Mucosa of descending colon (tissue), 3 donors: Measurements from ENCODE around the gene PDGFRB. TPM values are rescaled to one million over a fixed set of nuclear protein-coding genes. Genes with fewer than 3 reads are reported as not detected.

Source experiments
- ATAC-seq: fragments of 200-7000 bp; cut with Tn5 transposase; one replicate; pipeline ENCODE4 v1.9.1; 2020; ENCODE audit warnings: mild to moderate bottlenecking, moderate library complexity
- DNase-seq, 3 donors: peaks; one replicate each; pipeline ENCODE4 v3.0.0-alpha.2; 2020
- H3K36me3 ChIP-seq: fragments of 200-600 bp; one replicate; pipeline ENCODE4 v1.8.0; 2021; ENCODE audit warnings: low read depth, mild to moderate bottlenecking
- H3K4me1 ChIP-seq: fragments of 200-600 bp; one replicate; pipeline ENCODE4 v1.8.0; 2021; ENCODE audit warnings: low read depth, mild to moderate bottlenecking
- H3K4me3 ChIP-seq: fragments of 200-600 bp; one replicate; pipeline ENCODE4 v1.8.0; 2021; ENCODE audit warnings: mild to moderate bottlenecking
- H3K9me3 ChIP-seq: fragments of 200-600 bp; one replicate; pipeline ENCODE4 v1.8.0; 2021; ENCODE audit warnings: mild to moderate bottlenecking
- intact Hi-C, 2 donors: fragments of 100-400 bp; cut with DNase I in 1 of 2; cut with micrococcal nuclease in 1 of 2; formaldehyde crosslinking; loops; one replicate each; pipeline versions ENCODE4 v1.11.0 to v1.11.1; 2022; cut with DNase I, micrococcal nuclease
- total RNA-seq, 3 donors: library from RNA; stranded (reverse); fragmentation: NEBNext Ultra II Directional in 2 of 3; extraction: Animal tissue kit (Norgen Biotek cat#: 25700) in 2 of 3; gene quantifications; one replicate each; pipeline versions ENCODE4 v1.2.1 to v1.2.4, GENCODE V29; 2021 to 2023
- TF ChIP-seq, protein P1 (sequence below): fragments of 200-600 bp; IDR thresholded peaks from one replicate; pipeline ENCODE4 v1.8.0; 2022; ENCODE audit warnings: antibody characterized with exemption, mild to moderate bottlenecking
- donor health status: DM: no; HTN: no; CAD: no; lungs with moderate emphysema.
- donor health status: DM: no; HTN: no; CAD: no.
- donor health status: DM: no; HTN: yes; CAD: no.

The PDGFRB gene
- total RNA-seq, 3 donors from 2014 or later, result 13.9 to 61.5 (median 27.1) TPM

GRCh38 chr5:150172556-150172955 is 16.9 kb upstream of the PDGFRB start:
- peaks cover 66% of the 10 kb centered on the region for H3K4me1 ChIP-seq
- H3K4me3 ChIP-seq, result no peak overlapping the region
- no peaks in the 10 kb centered on the region for H3K36me3 ChIP-seq
- DNase-seq (no peak), ATAC-seq (no peak)
- TF ChIP-seq, protein P1, sequence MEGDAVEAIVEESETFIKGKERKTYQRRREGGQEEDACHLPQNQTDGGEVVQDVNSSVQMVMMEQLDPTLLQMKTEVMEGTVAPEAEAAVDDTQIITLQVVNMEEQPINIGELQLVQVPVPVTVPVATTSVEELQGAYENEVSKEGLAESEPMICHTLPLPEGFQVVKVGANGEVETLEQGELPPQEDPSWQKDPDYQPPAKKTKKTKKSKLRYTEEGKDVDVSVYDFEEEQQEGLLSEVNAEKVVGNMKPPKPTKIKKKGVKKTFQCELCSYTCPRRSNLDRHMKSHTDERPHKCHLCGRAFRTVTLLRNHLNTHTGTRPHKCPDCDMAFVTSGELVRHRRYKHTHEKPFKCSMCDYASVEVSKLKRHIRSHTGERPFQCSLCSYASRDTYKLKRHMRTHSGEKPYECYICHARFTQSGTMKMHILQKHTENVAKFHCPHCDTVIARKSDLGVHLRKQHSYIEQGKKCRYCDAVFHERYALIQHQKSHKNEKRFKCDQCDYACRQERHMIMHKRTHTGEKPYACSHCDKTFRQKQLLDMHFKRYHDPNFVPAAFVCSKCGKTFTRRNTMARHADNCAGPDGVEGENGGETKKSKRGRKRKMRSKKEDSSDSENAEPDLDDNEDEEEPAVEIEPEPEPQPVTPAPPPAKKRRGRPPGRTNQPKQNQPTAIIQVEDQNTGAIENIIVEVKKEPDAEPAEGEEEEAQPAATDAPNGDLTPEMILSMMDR, result no peak
- no peaks in the 10 kb centered on the region for H3K9me3 ChIP-seq
- intact Hi-C loops, result no loop called here

DNA sequence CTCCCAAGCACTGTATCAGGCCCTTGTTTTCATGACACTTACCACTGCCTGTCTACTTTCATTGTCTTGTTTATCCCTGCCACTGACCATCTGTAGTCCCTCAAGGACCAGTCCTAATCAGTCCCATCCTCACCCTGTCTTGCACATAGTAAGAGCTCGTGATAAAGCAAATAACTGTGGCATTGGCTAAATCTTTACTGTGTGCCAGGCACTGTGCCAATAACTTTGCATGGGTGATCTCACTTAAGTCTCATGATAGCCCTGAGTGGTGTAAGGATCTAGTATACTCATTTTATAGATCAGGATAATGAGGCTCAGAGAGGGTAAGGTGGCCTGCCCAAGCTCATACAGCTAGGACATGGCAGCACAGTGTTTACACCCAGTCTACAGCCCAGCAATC is 16.5 kb upstream of the PDGFRB start:
- intact Hi-C loops, result no loop called here
- Histone ChIP-seq H3K4me3 (no peak overlapping the region), H3K4me1 (peaks cover 65% of the 10 kb centered on the region), H3K36me3 (no peaks in the 10 kb centered on the region), H3K9me3 (no peaks in the 10 kb centered on the region)
- DNase-seq, result no peak
- peak; percentile 41 for ATAC-seq
- TF ChIP-seq, protein P1, result no peak

DNA sequence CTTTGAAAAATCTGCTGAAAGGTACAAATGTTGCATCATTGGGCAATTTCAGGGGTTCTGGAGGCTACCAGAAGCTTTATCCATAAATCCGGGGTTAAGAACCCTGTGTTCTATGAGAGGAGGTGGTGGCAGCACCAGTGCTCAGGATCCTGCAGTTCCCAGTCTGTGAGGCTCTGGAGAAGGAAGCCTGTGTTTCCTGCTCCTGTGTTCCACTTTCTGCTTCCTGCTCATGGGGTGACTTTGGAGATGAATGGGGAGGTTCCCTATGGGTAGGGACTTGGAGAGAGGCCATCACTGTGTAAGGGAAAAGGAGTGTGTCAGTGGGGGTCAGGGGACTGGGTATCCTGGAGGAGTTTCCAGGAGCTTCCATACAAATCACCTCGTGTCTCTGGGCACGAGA is 13.2 kb upstream of the PDGFRB start:
- TF ChIP-seq, protein P1, result no peak
- Histone ChIP-seq H3K9me3 (no peaks in the 10 kb centered on the region), H3K4me1 (peaks cover 50% of the 10 kb centered on the region), H3K4me3 (no peak overlapping the region), H3K36me3 (no peaks in the 10 kb centered on the region)
- ATAC-seq (peak; percentile 42), DNase-seq (peak in 1 of 3 donors; percentile 50)
- intact Hi-C loops, result no loop called here

GRCh38 chr5:150167908-150168307 is 12.3 kb upstream of the PDGFRB start:
- ATAC-seq (peak; percentile 39), DNase-seq (peak in 2 of 3 donors; percentile 67 to 72)
- TF ChIP-seq, protein P1, result peak; percentile 38
- intact Hi-C loops, result no loop called here
- Histone ChIP-seq H3K9me3 (no peaks in the 10 kb centered on the region), H3K36me3 (no peaks in the 10 kb centered on the region), H3K4me3 (peak overlapping the region; percentile 47), H3K4me1 (peaks cover 50% of the 10 kb centered on the region)

DNA sequence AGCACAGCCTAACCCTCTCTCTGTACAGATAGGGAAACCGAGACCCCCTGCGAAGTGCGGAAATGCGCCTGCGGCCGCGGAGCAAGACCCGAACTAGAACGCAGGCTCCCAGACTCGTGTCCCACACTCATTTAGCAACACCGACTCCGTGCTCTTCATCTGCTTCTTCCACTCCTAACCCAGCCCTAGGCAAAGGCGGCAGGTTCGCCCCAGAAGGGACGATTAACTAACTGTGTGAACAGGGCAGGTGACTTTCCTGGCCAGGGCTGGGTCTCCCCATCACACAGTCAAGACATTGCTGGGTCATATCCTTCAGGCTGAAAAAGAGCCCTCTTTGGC is 11.8 kb upstream of the PDGFRB start:
- H3K36me3 ChIP-seq, result no peaks in the 10 kb centered on the region
- intact Hi-C loops, result no loop called here
- H3K9me3 ChIP-seq, result no peaks in the 10 kb centered on the region
- ATAC-seq (no peak), DNase-seq (no peak)
- H3K4me3 ChIP-seq, result peak overlapping the region; percentile 47
- TF ChIP-seq, protein P1, result no peak
- H3K4me1 ChIP-seq, result peaks cover 52% of the 10 kb centered on the region
